GM18520 (cell line): ENCODE measurements around the gene DIAPH3.

Source experiments
- ATAC-seq: cut with Tn5 transposase; IDR thresholded peaks from one replicate; pipeline ENCODE4 v1.9.1; 2021; ENCODE audit not compliant: unreplicated experiment

Gene DIAPH3

GRCh38 chr13:59733744-59734143 lies 430.0 kb downstream of the DIAPH3 start:
- ATAC-seq = no peak

GRCh38 chr13:59730026-59730425 lies 433.7 kb downstream of the DIAPH3 start:
- no peak for ATAC-seq

- ATAC-seq = no peak
These were observed 434.7 kb downstream of the DIAPH3 start for GRCh38 chr13:59728896-59729545.

- ATAC-seq = no peak
These were observed 441.5 kb downstream of the DIAPH3 start for GRCh38 chr13:59721926-59722910.

GRCh38 chr13:59715611-59716010 lies 448.1 kb downstream of the DIAPH3 start:
- no peak for ATAC-seq

GRCh38 chr13:59710996-59711701 lies 452.6 kb downstream of the DIAPH3 start:
- no peak for ATAC-seq

GRCh38 chr13:59710416-59710815 lies 453.3 kb downstream of the DIAPH3 start:
- no peak for ATAC-seq

GRCh38 chr13:59706101-59706976 lies 457.4 kb downstream of the DIAPH3 start:
- ATAC-seq = no peak

GRCh38 chr13:59702269-59702668 lies 461.5 kb downstream of the DIAPH3 start:
- ATAC-seq = no peak

GRCh38 chr13:59701261-59701660 lies 462.5 kb downstream of the DIAPH3 start:
- ATAC-seq = no peak

- ATAC-seq = no peak
These were observed 463.4 kb downstream of the DIAPH3 start for GRCh38 chr13:59700281-59700680.

- no peak for ATAC-seq
These were observed 467.5 kb downstream of the DIAPH3 start for GRCh38 chr13:59696271-59696670.

- no peak for ATAC-seq
These were observed 472.1 kb downstream of the DIAPH3 start for GRCh38 chr13:59691501-59692066.

GRCh38 chr13:59690857-59691500 lies 472.7 kb downstream of the DIAPH3 start:
- no peak for ATAC-seq

GRCh38 chr13:59689057-59689456 lies 474.7 kb downstream of the DIAPH3 start:
- ATAC-seq = no peak

GRCh38 chr13:59686798-59687394 lies 476.8 kb downstream of the DIAPH3 start:
- ATAC-seq = no peak

- ATAC-seq = no peak
These were observed 479.6 kb downstream of the DIAPH3 start for GRCh38 chr13:59684105-59684504.

GRCh38 chr13:59681636-59682311 lies 482.0 kb downstream of the DIAPH3 start:
- no peak for ATAC-seq
